AG09309 (cell line): Measurements from ENCODE around the gene NMD3.

Experiments used
- DNase-seq: peaks from one replicate; pipeline ENCODE4 v3.0.0-alpha.2; 2010; ENCODE audit warnings: low read depth
- H3K4me3 ChIP-seq: 2 replicates; pipeline ENCODE4 v1.5.1; 2011; ENCODE audit warnings: mild to moderate bottlenecking, low read depth, low read length, moderate library complexity; ENCODE audit not compliant: control insufficient read depth
- TF ChIP-seq, protein P1 (sequence below): IDR thresholded peaks from 2 replicates; pipeline ENCODE4 v1.5.1; 2011; ENCODE audit warnings: mild to moderate bottlenecking, low read depth, low read length, inconsistent platforms; ENCODE audit not compliant: insufficient read depth, control insufficient read depth; ENCODE audit errors: missing control alignments

The NMD3 gene

GRCh38 chr3:161197855-161198850 lies 23.0 kb upstream of the NMD3 start:
- H3K4me3 ChIP-seq = no peak overlapping the region
- TF ChIP-seq, protein P1, sequence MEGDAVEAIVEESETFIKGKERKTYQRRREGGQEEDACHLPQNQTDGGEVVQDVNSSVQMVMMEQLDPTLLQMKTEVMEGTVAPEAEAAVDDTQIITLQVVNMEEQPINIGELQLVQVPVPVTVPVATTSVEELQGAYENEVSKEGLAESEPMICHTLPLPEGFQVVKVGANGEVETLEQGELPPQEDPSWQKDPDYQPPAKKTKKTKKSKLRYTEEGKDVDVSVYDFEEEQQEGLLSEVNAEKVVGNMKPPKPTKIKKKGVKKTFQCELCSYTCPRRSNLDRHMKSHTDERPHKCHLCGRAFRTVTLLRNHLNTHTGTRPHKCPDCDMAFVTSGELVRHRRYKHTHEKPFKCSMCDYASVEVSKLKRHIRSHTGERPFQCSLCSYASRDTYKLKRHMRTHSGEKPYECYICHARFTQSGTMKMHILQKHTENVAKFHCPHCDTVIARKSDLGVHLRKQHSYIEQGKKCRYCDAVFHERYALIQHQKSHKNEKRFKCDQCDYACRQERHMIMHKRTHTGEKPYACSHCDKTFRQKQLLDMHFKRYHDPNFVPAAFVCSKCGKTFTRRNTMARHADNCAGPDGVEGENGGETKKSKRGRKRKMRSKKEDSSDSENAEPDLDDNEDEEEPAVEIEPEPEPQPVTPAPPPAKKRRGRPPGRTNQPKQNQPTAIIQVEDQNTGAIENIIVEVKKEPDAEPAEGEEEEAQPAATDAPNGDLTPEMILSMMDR = no peak
- no peak for DNase-seq

GRCh38 chr3:161199926-161200325 lies 21.2 kb upstream of the NMD3 start:
- TF ChIP-seq, protein P1 = no peak
- H3K4me3 ChIP-seq = no peak overlapping the region
- no peak for DNase-seq

DNA sequence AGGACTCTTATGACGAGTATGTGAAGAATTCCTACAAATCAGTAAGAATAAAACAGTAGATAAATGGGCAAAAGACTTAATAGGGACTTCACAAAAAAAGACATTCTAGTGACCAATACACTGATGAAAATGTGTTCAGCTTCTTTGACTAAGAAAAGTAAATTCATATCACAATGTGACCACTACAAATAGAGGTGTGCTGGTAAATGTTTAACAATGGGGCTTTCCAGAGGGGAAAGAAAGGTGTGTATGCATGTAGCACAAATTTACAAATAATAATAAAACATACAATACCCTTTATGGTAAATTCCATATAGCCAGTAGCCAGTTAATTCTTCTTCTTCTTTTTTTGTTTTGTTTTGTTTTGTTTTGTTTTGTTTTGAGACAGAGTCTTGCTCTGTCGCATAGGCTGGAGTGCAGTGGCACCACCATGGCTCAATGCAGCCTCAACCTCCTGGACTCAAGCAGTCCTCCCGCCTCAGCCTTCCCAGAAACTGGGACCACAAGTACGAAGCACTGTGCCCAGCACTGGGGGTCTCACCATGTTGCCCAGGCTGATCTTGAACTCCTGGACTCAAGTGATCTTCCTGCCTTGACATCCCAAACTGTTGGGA lies 17.5 kb upstream of the NMD3 start:
- TF ChIP-seq, protein P1 = no peak
- no peak for DNase-seq
- H3K4me3 ChIP-seq = no peak overlapping the region

DNA sequence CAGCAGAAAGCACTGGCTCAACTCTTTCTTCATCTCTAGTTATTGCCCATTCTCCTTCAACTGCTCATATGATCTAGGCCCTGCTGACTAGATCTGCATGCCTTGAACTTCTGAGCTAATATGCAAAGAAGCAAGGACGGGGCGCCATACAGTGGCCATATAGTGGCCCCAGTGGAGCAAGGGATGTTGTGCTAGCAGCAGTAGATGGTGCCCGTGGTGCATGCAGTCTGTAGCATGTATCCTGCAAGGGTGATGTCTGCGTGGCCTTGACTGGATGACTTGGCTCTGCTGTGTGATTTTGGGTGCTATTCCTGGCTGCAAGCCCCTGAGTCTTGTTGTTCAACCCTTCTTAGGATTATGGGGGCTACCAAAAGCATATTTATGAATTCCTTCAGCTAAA lies 12.2 kb upstream of the NMD3 start:
- H3K4me3 ChIP-seq = no peak overlapping the region
- TF ChIP-seq, protein P1 = no peak
- no peak for DNase-seq

DNA sequence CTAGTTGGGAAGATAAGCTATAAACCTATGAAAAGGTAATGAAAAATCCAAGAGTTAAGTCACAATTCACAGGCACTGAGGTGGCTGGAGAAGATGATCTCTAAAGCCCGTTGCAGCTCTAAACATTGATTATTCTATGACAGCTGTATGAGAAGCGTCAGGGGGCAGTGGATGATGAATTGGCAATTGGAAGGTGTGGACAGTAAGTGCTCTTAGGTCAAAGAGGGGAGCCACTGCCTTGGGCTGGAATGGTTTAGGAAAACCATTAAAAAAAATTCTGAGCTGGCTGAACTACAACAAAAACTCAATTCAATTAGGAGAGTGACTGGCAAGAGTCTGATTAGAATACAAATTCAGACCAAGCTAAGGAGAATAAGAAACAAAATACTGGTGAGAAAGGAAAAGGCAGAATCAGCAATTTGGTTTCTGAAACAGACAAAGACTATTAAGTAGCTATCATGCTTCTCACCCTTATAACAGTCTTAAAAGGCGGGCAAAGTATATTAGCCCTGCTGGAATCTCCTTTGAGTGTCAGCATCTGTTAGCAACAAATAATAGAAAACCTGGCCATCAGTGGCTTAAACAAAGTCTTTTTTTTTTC lies 8.8 kb upstream of the NMD3 start:
- no peak overlapping the region for H3K4me3 ChIP-seq
- no peak for DNase-seq
- TF ChIP-seq, protein P1 = no peak

DNA sequence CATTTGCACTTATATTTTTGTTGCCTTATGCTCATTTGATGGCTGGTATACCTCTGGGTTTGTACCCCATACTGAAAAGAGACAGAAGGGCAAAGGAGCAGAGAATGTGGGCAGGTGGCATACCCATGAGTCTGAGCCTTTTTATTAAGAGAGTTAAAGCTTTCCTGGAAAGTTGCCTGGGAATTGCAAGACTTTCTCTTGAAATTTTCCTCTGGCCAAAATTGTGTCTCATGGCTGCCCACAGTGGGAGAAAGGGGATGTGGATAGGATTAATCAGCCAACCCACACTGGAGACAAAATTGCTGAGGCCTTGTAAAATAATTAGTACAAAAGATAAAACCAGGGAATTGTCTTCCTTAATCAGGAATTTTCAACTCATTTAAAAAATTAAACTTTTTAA lies 8.2 kb upstream of the NMD3 start:
- H3K4me3 ChIP-seq = no peak overlapping the region
- TF ChIP-seq, protein P1 = no peak
- DNase-seq = no peak
